NCI-H526 (cell line): ENCODE data around the gene PTPN14.
A peak's percentile ranks its signal among the peaks of the same experiment; 100 is the strongest.

Experiments
- DNase-seq, 2 experiments: peaks; one replicate each; lab custom pipeline; 2025; lab: John Stamatoyannopoulos, UW

Gene PTPN14

DNA sequence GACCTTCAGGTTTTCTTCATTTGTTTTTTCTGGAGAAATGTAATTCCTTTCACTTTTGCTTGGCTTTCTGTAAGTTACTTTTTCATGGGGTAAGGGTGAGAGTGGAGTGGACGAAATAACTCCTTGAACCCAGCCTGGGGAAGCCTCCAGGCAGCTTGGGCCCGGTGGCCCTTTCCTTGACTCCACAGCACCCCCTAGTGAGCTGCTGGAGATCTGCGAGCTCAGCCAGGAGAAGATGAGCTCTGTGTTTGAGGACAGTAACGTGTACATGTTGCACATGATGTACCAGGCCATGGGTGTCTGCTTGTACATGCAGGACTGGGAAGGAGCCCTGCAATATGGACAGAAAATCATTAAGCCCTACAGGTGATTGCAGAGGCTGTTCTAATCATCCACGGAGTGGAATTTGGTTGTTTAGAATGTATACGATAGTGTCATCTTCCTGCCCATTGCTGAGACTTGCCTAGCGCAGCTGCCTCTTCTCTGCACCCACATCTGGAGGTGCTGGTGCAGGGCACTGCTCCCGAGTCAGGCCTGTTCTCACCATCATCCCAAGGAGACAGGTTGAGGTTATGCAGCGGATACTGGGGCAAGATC, 219.5 kb downstream of the PTPN14 start:
- peak in 1 of 2 experiments; percentile 21 for DNase-seq

DNA sequence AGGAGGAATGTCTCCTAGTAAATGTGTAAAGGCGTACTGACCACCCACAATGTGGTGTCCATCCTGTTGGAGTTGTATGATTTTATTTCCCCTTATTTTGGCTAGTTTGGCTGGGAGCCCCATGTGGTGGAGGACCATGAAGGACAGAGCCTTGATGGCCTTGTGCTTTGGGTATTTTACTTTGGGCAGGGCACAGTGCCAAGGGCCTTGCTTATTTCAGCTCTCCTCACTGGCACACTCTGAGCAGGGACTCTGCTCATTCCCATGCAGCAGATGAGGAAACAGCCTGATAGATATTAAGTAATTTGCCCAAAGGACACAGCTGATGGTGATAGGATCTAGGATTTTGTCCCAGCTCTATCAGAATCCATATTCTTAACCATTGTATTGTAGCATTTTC, 220.2 kb downstream of the PTPN14 start:
- DNase-seq, result no peak

DNA sequence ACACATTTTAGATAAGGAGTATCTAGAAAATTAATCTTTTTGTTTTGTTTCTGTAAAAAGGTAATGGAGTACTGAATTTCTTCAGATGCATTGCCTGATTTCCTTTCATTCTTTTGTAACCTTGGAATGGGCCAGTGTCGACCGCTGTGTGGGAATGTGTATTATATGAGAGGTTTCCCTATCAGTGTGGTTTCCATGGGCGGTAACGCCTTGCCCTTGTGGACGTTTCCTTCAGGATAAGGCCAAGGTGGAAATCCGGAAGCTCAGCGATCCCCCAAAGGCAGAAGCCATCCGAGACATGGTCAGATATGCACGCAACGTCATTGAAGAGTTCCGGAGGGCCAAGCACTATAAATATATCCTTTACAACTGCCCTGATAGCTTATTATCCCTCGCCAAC, 220.7 kb downstream of the PTPN14 start:
- DNase-seq, result no peak

DNA sequence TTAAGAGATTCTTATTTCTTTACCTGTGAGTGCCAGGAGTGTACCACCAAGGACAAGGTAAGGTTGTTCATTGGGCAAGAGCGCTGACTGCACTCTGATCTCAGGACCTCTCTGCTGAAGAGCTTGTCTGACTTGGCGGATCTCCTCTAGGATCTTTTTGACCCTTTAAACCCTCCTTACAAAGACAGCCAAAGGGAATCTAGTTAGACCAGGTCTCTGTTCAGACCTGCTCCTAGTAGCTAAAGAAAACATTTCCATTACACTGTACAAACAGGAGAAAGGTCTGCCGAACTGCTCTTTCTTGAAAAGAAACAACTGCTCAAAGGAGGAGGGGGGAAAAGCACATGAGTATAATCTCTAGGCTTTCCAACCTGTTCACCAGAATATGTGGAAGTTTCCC, 221.2 kb downstream of the PTPN14 start:
- DNase-seq, result no peak

DNA sequence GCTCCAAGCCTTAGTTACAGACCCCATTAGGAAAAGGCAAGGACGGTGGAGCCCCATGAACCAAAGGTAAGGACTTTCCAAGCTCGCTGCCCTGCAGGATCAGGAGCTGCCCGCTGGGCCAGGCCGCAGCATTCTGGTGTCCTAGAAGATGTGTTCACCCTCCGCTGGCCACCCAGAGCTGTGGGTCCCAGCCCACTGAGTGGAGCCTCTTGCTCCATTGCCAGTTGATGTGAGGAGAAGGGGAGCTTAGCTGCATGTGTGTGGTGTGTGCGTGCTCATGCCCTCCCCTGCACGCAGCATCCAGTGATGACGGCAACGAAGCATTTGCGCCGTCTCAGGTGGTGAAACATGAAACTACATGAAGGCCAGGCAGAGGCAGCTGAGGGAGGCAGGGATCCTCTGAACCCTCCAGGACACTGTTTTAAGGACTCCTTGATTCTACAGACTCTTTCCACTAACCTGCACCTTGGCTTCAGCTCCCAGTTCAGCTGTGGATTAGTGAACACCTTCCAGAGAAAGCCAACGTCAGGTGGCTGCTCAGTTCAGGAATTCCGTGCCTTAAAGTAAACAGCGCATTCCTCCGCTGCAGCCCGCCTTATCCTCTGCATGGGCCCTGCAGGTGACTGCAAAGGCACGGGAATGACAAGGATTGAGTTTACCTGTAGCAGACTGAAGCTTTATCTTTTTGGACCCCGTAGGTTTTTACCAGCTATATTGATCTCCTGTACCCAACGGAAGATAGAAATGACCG, 221.8 kb downstream of the PTPN14 start:
- DNase-seq, result no peak

DNA sequence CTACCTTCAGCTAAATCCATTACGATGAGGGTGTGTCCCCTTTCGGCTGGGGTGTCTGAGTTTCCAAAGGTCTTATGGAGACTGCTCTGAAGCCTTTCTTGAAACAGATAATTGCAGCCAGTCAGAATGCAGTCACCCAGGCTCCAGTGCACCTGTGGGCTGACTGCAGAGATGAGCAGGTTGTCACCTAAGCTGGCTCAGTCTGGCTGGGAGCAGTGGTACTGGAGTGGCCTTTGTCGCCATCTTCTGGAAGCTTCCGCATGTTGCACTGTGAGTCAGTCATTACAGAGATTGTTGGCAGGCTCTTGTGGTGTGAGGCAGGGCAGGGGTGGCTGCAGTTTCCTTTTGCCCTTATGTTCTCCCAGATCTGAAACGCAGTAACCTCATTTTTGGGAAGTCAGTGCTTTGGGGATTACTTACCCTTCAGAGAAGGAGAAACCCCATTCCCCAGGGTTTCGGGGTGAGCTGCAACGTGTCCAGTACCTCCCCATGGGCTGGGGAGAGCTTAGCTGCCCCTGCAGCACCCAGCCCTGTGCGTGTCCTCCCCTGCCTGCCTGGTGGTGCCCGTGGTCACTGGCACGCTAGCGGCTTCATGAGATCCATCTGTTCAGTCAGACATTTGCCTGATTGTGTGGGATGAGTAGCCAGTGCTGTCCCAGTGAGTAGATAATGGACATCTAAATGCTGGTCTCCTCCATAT, 222.5 kb downstream of the PTPN14 start:
- peak in 1 of 2 experiments; percentile 76 for DNase-seq

DNA sequence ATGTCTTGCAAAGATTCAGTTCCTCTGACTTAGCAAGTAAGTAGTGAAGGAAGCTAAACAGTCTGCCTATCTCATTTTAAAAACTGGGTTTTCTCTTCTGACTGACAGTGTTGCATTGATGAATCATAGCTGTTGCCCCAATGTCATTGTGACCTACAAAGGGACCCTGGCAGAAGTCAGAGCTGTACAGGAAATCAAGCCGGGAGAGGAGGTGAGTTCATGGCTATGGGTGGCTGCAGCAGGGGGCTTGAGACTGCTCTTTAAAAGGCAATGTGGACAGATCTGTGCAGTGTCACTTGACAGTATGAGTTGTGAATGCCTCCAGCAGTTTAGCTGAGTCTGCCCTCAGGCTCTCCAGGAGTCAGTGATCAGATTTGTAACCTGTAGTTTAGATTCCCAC, 223.9 kb downstream of the PTPN14 start:
- DNase-seq, result no peak

DNA sequence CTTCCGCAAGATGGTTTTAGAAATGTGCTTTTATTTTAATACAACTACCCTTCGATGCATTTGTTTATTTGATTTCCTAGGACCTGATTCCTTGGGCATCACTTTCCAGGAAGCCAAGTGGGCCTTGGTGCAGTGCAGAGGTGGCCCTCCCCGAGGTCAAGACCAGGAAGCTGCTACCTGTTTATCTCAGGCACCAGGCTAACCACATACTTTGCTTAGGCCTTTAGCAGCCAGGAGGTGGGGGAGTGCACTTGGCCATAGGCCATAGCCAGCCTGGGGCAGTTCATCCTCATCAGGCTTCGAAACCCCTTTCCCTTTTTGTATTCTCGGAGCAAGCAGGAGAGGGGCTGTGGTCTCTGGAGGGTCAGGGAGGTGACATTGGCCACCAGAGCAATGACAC, 225.0 kb downstream of the PTPN14 start:
- DNase-seq, result peak in 1 of 2 experiments; percentile 58

DNA sequence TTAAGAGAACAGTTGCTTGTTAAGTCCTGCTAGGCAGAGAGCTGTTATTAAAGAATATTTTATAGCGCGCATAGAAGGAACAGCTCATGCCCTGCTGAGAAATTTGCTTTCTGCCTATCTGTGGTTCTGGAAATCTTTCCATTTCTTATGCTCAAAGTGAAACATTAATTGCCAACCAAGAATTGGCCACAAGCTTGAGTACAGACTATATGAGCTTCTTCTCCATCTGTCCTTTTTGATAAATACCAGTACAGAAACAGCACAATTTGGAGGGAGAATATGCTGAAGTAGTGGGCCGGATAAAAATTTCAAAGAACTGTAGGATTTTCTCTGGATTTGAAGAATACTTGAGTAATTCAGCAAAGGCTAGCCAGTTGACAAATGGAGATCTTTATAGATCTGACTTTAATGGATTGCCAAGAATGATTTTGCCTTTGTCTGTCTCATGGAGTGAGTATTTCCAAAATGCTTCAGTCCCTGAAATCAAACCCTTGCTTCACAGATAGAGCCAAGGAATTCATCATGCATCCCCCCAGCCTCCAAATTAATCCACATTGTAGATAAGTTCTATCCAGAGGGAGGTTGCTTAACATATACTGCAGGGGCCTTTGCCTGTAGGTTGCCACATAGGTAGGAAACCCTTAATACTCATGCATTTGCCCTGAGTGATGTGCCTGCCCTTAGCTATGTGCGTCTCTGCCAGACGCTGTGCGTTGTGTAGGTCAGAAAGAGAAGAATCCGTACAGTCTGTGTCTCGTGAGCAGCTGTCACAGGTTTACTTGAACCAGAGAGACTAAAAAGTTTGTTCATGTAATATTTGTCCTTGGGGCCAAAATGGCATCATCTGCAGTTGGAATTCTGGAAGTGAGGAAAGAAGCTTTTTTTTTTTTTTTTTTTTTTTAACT, 226.3 kb downstream of the PTPN14 start:
- no peak for DNase-seq

DNA sequence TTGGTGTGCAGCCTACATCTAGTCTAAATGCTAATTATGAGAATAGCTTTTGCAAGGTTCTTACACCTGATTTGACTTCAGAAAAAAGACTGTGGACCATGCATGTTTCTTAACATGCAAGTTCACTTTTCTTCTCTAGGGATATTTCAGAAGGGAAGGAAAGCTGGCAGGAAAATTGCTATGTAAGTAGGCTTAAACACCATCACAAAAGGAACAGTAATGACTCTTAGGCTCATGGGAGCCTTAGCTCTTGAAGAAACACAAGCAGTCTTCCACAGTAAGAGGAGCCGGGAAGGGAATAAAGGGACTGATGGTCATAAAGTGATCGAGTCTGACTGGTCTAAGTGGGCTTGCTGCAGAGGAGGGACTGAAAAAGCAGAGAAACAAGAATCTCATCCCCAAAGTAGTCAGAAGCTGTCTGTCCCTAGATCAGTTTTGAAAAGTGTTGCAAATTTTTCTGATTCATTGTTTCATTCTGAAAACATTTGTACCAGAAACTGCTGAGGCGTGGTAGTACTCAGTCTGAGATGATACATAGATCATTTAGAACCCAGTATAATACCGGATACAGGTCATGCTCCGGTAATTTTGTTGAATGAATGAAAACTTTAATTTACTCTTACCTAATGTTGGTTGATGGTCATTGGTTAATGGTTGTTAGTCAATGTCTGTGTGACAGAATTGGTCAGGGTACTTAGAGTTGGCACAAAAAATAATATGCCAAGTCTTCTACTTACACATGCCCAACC, 229.5 kb downstream of the PTPN14 start:
- no peak for DNase-seq

DNA sequence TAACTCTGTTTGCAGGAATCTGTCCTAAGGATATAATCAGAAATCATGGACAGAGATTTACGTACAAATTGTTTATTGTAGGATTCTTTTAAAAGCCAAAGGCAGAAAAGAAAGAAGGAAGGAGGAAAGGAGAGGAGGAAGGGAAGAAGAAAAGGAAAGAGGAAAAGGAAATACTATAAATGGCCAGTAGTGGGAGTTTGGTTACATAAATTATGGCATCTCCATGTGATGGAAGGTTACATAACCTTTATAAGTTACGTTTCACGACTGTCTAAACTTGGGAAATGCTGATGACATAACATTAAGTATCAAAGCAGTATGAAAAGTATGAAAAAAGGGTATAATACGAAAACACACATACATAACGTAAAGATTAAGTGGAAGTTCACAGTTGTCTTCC, 231.5 kb downstream of the PTPN14 start:
- no peak for DNase-seq

DNA sequence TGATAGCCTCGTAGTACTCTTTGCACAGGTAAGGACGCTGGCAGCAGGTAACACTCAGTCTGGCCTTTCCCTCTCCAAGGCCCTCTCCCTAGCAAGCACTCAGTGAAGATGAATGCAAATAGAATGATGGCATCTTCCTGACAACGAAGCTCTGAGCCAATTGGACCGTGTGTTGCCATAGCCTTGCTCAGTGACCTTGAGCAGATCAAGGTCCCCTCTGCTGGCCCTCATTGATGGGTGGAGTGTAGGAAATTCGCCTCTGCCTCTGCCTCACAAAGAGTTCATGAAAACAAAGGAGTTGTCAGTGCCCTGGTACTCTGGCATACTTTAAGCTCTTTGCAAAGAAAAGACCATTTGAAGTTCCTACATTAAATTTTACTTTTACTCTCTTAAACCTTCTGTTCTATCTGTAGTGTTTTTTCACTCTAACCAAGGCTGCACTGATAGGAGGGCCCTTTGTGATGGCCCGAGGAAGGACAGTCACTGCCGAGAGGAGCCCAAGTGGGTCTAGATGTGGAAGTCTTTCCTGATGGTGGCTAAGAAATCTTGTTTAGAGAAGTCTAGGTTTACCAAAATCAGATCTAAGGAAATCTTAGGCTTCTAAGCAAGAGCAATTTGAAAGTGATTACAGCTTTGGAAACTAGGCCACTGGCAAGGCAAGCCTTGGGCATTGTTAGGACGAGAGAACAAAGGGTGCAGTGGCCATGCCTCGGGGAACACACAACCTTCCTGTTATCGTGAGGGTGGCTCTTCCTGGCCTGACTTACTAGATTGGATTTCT, 232.3 kb downstream of the PTPN14 start:
- no peak for DNase-seq

DNA sequence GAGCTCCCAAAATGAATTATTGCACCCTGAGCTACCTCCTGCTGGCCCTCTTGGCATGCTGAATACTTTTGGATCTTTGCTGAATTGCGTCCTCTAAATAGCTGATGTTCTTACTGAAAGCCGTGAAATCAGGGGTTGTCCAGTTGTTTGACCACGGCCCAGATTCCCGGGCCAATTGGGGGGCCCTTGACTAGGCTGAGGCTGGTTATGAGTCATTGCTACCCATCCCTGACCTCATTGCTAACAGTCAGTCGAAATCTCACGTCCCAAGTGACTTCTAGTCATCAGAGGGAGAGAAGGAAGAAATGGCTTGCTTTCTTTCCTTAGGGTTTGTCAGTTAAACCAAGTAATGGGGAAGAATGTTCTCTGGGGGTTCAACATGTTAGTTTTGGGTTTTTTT, 233.0 kb downstream of the PTPN14 start:
- DNase-seq, result no peak

DNA sequence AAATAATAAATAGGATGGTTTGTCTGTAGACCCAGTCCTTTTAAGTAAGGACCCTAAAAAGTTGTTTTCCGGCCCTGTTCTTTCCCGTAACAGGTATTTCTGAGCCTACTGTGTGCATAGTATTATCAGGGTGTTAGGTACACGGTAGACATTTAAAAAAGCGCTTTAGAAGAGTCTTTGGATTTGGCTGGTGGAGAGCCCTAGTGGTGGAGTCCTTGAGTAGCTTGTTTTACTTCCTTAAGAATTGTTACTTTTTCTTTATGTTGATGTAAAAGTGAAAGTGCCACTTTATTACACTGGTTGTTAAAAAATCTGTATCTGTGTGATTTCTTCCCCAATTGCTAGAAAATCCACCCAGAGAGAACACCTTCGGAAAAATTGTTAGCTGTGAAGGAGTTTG, 233.7 kb downstream of the PTPN14 start:
- DNase-seq, result no peak

DNA sequence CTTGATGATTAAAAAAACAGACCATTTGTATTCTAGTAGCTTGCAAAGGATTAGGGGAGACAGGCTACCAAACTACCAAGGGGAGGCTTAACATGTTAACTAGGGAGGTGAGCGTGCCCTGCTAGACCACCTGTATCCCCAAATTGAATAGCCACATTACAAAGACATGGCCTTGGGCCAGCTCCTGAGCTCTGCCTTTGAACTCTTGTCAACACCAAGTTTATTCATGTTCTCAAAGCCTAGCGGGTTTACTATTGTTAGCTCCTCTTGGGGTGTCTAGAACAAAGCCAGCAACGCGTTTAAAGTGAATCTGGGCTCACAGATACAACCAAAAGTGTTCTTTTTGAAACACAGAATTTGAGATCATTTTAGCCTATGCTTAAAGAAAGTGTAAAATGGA, 234.1 kb downstream of the PTPN14 start:
- DNase-seq, result no peak

DNA sequence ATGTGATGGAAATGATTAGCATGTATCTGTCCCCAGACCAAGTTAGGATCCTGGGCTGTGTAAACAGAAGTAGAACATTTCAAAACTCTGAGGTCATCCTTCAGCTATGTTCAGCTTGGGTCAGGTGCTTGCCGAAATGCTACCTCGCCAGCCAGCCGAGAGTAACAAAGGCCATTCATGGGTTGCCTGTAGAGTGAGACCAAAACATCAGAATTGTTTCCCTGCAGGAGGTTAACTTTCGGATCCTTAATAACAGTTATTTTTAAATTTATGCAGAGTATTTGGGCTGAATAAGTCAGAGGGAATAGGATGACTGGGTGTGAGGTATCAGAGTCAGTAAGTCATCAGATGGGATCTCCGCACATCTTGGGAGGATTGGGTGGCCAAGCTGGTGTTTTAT, 234.8 kb downstream of the PTPN14 start:
- no peak for DNase-seq

DNA sequence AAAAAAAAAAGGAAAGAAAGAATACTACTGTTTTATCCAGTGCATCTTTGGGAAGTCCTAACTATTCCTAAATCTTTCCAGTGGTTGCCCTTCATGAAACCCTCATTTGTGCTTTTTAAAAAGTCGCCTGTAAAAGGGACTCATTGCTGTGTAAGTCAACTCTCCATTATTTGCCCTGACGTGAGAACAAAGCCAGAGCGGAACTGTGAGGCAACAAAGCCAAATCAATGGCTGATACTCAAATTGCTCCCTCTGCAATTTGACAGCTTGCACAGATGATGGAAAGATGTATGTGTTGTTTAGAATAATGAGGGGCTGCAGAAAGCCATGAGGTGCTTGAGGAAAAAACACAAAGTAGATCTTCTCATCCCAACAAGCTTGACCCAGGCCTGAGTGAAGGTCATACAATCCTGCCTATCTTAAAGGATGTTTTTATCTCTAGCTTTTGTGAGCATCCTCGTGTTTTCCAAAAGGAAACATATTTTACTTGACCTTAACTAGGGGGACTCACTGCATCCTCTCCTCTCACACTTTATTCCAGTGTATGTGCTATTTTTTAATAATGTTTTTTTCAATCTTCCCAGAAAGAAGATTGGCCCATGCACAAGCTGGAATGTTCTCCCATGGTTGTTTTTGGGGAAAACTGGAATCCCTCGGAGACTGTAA, 237.1 kb downstream of the PTPN14 start:
- DNase-seq, result no peak

DNA sequence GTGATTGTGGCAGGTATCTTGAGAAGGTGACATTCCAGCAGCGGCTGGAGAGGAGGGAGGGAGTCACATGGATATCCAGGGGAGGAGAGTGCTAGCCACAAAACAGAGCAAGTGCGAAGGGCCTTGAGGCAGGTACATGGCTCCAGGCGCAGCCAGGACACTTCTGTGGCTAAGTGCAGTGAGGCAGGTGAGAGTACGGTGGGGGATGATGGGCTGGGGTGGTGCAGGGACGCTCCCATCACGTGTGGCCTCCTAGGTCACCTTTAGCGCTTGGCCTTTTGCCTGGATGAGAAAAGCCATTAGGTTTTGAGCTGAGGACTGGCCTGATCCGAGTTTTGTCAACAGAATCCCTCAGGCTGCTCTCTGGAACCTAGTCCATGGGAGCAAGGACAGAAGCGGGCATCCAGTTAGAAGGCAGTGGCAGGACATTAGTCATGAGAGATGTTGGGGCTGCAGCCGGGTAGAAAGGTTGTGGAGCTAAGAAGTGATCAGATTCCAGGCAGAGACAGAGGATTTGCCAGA, 238.8 kb downstream of the PTPN14 start:
- DNase-seq, result no peak

DNA sequence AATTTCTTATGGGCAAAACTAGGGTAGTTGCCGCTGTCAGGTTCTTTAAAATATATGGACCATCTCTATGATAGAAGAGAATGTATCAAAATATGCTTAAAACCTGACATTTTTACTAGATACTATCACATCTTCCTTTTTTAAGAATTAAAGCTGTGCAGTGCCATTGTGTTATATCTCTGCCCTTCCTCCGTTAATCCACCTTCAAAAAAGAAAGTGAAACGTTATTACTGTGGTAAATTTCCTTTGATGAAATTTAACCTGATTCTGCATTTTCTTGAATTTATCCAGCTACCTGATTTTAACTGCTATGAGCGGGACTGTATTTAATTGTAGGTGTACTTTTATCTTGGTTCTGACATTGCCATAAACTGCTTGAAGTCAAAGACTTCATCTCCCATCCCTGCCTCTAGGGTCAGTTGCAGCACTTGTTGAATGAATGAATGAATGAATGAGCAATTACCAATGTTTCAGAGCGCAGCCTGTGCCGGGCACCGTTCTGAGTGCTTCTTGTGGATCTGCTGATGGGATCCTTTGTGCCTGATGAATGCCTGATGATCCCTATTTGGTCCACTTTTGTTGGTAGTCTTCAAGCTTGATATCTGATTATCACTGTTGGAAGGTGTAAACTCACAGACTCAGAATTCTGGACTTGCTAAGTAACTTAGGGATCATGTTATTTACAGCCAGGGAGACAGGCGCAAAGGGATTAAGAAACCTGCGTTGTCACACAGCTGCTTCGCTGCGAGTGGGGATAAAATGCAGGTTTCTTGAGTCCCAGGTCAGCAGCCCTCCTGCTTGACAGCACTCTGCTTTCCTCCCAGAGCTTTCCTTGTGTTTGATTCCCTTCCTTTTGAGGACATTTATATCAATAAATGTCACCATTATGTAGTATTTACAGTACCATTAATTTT, 240.4 kb downstream of the PTPN14 start:
- no peak for DNase-seq
